HG03175 (cell line): ENCODE results near the gene MIOX.

ENCODE experiments used
- ATAC-seq: cut with Tn5 transposase; IDR thresholded peaks from one replicate; pipeline ENCODE4 v1.9.1; 2021; ENCODE audit warnings: mild to moderate bottlenecking, moderate library complexity; ENCODE audit not compliant: unreplicated experiment

The MIOX gene

GRCh38 chr22:50454556-50455075 lies 32.0 kb upstream of the MIOX start:
- no peak for ATAC-seq

- ATAC-seq = no peak
Measured at GRCh38 chr22:50455201-50455600, 31.5 kb upstream of the MIOX start.

GRCh38 chr22:50456026-50456425 lies 30.6 kb upstream of the MIOX start:
- no peak for ATAC-seq

GRCh38 chr22:50456466-50457234 lies 30.0 kb upstream of the MIOX start:
- no peak for ATAC-seq

GRCh38 chr22:50459016-50459415 lies 27.6 kb upstream of the MIOX start:
- ATAC-seq = no peak

- no peak for ATAC-seq
Measured at GRCh38 chr22:50459496-50460140, 27.0 kb upstream of the MIOX start.

- no peak for ATAC-seq
Measured at GRCh38 chr22:50460938-50461337, 25.7 kb upstream of the MIOX start.

- ATAC-seq = no peak
Measured at GRCh38 chr22:50461536-50461935, 25.1 kb upstream of the MIOX start.

GRCh38 chr22:50461979-50462540 lies 24.6 kb upstream of the MIOX start:
- ATAC-seq = no peak

- ATAC-seq = no peak
Measured at GRCh38 chr22:50463188-50463900, 23.3 kb upstream of the MIOX start.

GRCh38 chr22:50464451-50464850 lies 22.2 kb upstream of the MIOX start:
- ATAC-seq = no peak

- no peak for ATAC-seq
Measured at GRCh38 chr22:50465066-50465930, 21.4 kb upstream of the MIOX start.

GRCh38 chr22:50467341-50467740 lies 19.3 kb upstream of the MIOX start:
- ATAC-seq = no peak

GRCh38 chr22:50467773-50468440 lies 18.8 kb upstream of the MIOX start:
- no peak for ATAC-seq

- ATAC-seq = no peak
Measured at GRCh38 chr22:50468626-50469025, 18.0 kb upstream of the MIOX start.

GRCh38 chr22:50469377-50470305 lies 17.0 kb upstream of the MIOX start:
- peak; percentile 71 for ATAC-seq

- ATAC-seq = no peak
Measured at GRCh38 chr22:50470491-50470890, 16.2 kb upstream of the MIOX start.

GRCh38 chr22:50471197-50471847 lies 15.3 kb upstream of the MIOX start:
- ATAC-seq = no peak
